Measurements from ENCODE around the gene TRIM45.

The TRIM45 gene

DNA sequence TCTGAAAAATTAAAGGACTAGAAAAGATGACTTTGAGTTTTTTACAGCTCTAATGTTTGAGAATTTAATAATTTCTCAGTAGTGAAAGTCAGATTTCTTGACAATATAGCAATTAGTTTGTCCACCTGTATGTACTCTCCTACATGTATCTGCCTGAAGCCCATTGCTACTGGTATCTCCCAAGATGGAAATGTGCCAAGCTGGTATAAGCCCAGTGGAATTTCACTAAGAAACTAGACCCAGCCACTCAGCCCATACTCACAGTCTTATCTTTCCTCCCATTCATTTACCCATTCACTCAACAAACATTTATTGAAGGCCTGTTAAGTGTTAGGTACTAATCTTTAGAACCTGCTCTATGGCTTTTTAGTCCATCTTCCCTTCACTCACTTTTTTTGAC lies 21.6 kb upstream of the TRIM45 start:
- TF ChIP-seq GATA2 (IDR thresholded peaks at IDR 0.05; ENCODE audit: low read depth, low read length) = no peak
- TF ChIP-seq GATA3 (IDR thresholded peaks at IDR 0.05; ENCODE audit: low read depth, low read length) = no peak

DNA sequence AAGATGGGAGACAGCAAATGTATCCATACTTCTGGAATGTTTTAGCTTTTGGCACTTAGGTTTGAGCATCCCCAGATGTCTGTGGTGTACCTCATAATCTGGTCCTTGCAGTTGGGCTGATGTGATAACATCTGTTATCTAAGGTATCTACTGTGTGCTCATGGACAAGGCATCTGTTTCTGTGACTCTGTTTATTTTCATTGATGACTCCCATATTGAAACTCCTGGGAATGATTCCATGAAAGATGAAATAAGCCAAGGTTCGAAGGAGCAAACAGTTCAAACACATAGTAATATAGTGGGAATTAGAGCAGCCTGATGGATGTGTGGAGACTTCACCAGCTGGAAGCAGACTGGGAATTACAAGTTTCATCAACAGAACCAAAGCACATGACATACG lies 20.7 kb upstream of the TRIM45 start:
- peak; percentile 97 for TF ChIP-seq GATA3 (IDR thresholded peaks at IDR 0.05; ENCODE audit: low read depth, low read length)
- peak; percentile 93 for TF ChIP-seq GATA2 (IDR thresholded peaks at IDR 0.05; ENCODE audit: low read depth, low read length)

DNA sequence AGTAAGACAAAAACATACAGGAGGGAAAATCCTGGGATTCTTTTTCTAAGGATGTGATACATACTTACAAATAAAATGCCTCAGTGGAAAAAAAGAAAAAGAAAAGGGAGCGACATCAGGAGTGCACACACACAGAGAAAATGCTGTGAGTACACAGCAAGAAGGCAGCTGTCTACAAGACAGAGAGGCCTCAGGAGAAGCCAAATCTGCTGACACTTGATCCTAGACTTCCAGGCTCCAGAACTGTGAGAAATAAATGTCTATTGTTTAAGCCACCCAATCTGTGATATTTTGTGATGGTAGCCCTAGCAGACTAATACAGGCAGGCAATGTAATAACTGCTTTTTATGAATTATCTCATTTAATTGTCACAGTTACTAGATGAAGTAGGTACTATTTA lies 17.0 kb upstream of the TRIM45 start:
- TF ChIP-seq GATA3 (IDR thresholded peaks at IDR 0.05; ENCODE audit: low read depth, low read length) = no peak
- TF ChIP-seq GATA2 (IDR thresholded peaks at IDR 0.05; ENCODE audit: low read depth, low read length) = no peak

DNA sequence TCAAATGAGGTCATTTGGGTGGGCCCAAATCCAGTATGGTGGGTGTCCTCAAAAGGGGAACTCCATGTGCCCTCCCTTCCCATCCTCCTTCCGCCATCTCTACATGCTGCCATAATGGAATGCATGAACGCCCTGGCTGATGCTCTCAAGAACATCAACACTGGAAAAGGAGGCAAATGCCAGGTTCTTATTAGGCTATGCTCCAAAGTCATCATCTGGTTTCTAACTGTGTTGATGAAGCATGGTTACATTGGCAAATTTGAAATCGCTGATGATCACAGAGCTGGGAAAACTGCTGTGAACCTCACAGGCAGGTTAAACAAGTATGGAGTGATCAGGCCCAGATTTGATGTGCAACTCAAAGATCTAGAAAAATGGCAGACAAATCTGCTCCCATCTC lies 16.6 kb upstream of the TRIM45 start:
- TF ChIP-seq GATA2 (IDR thresholded peaks at IDR 0.05; ENCODE audit: low read depth, low read length) = no peak
- no peak for TF ChIP-seq GATA3 (IDR thresholded peaks at IDR 0.05; ENCODE audit: low read depth, low read length)

DNA sequence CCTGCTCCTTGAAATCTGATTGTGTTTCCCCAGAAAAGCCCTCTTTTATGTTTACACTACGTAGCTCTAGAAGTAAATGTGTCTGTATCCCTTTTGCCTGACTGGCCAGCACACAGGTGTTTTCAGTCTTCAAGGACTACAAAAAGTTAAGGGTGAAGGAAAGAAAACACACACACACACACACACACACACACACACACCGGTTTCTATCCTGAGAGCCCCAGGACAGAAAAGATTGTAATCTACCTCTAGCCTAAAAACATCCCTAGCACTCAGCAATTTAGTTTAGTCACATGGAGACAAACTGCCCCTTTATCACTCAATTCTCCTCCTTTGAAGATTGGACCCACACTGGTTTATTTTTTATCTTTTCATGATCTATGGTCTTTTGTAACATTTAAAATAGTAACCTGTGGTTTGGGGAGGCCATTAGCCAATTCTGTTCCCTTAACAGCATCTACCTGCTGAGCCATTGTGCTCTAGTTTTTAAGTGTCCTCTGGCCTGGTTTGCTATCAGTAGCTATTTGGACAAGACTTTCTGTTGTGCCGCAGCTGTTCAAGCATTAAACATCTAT lies 15.8 kb upstream of the TRIM45 start:
- TF ChIP-seq GATA2 (IDR thresholded peaks at IDR 0.05; ENCODE audit: low read depth, low read length) = no peak; the same call in 1 of the 2 replicates
- TF ChIP-seq GATA3 (IDR thresholded peaks at IDR 0.05; ENCODE audit: low read depth, low read length) = no peak

DNA sequence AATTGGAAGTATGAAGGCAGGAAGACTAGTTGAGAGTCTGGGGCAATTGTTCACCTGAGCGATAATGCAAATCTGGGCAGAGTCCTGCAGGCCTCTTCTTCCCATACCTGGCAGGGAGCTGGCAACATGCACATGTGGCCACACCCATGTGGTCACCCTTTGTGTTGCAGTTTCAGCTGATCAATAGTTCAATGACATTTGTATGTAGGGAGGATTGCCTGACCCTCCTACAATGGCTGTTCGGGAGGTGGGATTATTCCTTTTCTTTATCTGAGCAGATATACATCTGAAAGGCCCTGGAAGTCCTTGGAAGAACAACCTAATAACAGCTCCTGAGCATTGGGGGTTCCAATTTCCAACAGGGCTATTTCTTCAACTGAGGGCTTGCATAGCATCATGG lies 15.2 kb upstream of the TRIM45 start:
- TF ChIP-seq GATA2 (IDR thresholded peaks at IDR 0.05; ENCODE audit: low read depth, low read length) (no peak), GATA3 (IDR thresholded peaks at IDR 0.05; ENCODE audit: low read depth, low read length) (no peak)

DNA sequence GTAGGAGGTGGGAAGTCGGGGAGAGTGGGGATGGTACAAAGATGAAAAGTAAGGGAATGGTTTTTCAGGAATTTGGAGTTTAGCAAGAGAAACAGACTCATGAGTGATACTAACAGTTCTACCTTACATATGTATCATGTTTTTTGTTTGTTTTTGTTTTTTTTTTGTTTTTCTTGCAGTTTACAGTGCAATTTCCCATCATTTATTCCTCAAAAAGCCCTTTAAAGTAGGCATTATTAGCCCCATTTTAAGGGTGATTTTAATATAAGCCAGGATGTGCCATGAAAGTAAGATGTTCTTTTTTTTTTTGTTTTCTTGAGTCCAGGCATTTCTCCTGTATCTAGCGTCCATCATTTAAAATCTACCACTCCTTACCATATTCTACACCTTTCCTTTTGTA lies 13.8 kb upstream of the TRIM45 start:
- no peak for TF ChIP-seq GATA2 (IDR thresholded peaks at IDR 0.05; ENCODE audit: low read depth, low read length)
- TF ChIP-seq GATA3 (IDR thresholded peaks at IDR 0.05; ENCODE audit: low read depth, low read length) = no peak

DNA sequence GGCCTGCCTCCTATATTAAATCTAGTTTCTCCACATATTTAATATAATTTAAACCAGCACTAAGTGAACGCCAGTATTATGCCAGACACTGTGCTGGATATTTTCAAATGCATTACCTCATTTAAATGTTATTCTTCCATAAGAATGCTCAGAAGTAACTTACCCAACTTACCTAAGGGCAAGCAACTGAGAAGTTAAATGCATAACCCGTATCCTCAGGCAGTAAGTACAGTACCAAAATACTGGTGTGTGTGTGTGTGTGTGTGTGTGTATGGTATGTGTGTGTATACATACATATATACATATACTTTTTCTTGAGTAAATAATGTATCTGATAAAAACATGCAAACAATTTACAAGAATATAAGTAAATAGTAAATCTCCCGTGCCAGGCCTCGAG lies 9.0 kb upstream of the TRIM45 start:
- no peak for TF ChIP-seq GATA3 (IDR thresholded peaks at IDR 0.05; ENCODE audit: low read depth, low read length)
- TF ChIP-seq GATA2 (IDR thresholded peaks at IDR 0.05; ENCODE audit: low read depth, low read length) = no peak

DNA sequence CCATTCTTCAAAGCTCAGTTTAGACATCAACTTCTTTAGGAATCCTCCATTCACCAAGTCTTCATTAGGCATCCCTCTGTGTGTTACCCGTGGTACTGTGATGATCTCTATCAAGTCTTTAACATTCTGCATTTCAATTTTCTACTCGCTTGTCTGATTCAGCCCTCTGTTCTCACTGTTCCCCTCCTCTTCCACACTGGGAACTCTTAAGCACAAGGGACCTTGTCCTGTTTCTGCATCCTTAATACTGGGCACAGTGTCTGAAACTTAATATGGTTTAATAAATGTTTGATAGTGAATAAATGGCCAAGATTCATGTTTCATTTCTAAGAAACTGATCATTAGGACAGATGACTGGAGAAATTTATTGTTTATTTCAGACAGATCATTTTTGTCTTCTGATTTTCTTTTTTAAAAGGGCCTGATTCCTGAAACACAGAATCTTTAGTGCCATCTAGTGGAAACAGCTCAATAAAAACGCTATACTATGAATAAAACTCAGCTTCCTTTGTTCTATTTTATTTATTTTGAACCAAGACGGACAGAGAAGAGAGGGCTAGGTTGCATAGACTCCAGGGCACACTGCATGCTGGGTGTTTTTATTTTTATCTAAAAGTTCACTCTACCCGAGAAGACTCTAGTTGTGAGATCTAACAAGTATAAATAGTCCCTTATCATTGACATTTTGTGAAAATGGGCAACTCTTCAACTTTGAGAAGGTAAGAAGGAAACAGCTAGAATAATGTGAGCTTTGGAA lies 7.0 kb upstream of the TRIM45 start:
- no peak for TF ChIP-seq GATA2 (IDR thresholded peaks at IDR 0.05; ENCODE audit: low read depth, low read length)
- no peak for TF ChIP-seq GATA3 (IDR thresholded peaks at IDR 0.05; ENCODE audit: low read depth, low read length)

DNA sequence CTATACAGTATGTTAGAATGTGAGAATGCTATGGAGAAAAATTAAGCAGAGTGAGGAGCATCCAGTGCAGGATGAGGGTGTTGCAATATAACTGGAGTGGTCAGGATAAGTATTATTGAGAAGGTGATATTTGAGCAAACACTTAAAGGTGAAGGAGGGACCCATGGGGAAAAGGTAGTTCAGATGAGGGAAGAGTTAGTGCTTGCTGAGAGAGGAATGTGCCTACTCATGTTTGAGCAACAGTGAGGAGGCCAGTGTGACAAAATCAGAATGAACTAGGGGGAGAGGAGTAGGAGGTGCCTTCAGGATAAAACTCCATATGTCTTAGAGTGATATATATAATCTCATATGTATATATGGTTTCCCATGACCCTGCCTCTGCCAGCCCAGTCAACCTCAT lies 6.2 kb upstream of the TRIM45 start:
- TF ChIP-seq GATA3 (IDR thresholded peaks at IDR 0.05; ENCODE audit: low read depth, low read length) = no peak
- no peak for TF ChIP-seq GATA2 (IDR thresholded peaks at IDR 0.05; ENCODE audit: low read depth, low read length)

DNA sequence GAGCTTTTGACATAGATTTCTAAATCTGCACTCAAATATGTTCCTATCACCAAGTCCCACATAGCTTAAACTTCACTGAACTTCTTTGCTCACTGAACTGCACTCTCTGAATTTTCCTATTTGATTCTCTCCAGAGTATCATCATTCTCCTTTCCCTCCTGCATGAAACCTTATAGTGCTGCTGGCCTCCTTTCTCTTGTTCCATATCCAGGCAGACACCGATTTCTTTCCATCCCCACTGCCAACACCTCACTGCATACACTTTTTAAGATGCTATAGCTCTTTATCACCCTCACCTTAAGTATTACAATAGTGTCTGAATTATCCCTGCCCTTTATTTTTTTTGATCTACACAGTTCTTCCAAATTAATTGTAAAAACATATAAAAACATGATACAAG lies 3.1 kb upstream of the TRIM45 start:
- no peak for TF ChIP-seq GATA3 (IDR thresholded peaks at IDR 0.05; ENCODE audit: low read depth, low read length)
- no peak for TF ChIP-seq GATA2 (IDR thresholded peaks at IDR 0.05; ENCODE audit: low read depth, low read length)

DNA sequence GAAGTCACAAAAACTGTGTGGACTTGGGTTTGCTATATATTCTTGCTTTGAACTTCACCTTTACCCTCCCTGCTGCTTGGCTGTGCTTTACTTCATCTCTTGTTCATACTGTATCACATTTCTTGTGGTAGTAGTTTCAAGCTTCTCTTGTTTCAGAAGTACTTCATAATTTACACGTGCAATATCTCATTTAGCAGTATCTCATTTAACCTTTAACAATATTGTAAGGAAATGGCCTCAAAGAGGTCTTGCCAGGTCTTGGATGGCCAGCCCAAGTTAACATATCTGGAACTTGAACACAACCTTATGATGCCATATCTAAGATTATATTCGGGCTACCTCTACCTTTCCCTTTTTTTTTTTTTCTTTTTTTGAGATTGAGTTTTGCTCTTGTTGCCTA lies 1.7 kb upstream of the TRIM45 start:
- TF ChIP-seq GATA2 (IDR thresholded peaks at IDR 0.05; ENCODE audit: low read depth, low read length) = no peak
- TF ChIP-seq GATA3 (IDR thresholded peaks at IDR 0.05; ENCODE audit: low read depth, low read length) = no peak

DNA sequence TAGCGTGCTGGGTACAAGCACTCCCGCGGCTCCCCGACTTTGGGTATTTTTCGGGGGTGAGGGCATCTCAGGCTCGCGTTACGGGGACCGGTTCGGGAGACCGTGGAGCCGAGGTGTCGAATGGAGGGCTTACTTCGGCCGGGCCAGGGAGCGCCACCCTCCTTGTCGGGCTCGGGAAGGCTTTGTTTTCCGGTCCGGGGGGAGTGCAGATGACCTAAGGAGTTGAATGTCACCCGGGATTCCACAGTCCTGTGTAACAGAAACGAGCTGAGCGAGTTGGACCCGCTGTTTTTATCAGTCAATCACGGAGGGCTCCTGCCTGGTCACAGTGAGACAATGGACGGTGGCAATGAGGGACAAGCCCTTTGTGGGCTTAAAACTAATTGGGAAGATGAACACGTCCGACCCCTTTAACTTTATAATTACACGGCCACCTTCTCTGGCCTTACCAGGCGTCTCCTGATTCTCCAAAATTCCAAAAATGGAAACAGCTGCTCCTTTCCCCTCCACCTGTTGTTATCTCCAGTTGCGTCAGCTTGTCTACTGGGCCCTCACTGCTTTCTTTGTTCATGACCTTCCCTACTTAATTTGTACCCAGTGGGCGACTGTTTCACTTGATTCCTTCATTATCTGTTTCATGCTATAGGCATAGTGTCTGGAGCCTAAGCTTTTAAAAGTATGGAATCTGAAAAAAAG lies 929 bp upstream of the TRIM45 start:
- TF ChIP-seq GATA2 (IDR thresholded peaks at IDR 0.05; ENCODE audit: low read depth, low read length) (no peak), GATA3 (IDR thresholded peaks at IDR 0.05; ENCODE audit: low read depth, low read length) (no peak)

DNA sequence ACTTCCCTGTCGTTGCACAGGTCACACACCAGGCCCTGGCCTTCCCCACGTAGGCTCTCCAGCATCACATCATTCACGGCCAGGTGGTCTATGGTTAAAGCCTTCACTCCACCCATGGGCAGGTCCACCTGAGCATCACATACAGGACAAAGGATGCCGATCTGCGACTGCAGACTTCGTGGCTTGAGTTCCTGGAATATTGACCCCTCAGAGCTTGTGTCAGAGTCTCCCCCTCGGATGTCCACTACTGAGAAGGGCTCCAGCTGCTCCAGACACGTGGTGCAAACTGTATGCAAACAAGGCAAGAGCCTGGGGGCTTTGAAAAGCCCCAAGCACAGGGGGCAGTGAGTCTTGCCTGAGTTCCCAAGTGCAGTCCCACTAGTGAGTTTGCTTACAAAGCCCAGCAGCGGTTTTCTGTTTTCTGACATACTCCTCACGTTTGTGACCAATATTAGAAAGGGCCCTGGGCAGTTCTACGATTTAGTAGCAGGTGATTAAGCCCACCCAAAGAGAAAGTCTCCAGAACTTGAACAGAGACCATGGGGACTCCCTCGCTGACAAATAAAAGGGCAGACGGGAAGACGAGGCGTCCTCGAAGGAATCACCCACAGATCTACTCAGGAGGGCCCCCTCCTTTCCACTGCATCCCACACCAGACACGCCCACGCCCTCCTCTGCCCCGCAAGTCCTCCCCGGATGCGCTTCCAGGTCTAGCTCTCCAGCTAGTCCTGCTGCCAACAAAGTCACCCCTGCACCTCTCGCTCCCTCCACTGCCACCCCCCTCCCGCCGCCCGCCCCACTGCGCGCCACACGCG lies 568 bp downstream of the TRIM45 start:
- TF ChIP-seq GATA2 (IDR thresholded peaks at IDR 0.05; ENCODE audit: low read depth, low read length) (no peak), GATA3 (IDR thresholded peaks at IDR 0.05; ENCODE audit: low read depth, low read length) (no peak)
